Endothelial cell of umbilical vein (primary cell): ENCODE results near the gene P2RY2. TPM values are rescaled to one million over a fixed set of nuclear protein-coding genes. Genes with fewer than 3 reads are reported as not detected.

ENCODE experiments used
- BruUV-seq: library from RNA; stranded (reverse); fragments of 400-500 nt; replicated peaks from 2 replicates; lab custom pipeline; 2021; lab: Mats Ljungman, UMichigan
- CTCF ChIA-PET: fragments of 300-600, 350-600 bp; sonication (Branson Sonifier 250); formaldehyde crosslinking; loops from one replicate; lab custom pipeline; 2021; ENCODE audit warnings: antibody characterized with exemption, inconsistent platforms; lab: Charles Lee
- POLR2A ChIA-PET: fragments of 300-600, 350-600 bp; sonication (Branson Sonifier 250); formaldehyde crosslinking; loops from one replicate; lab custom pipeline; 2021; ENCODE audit warnings: antibody characterized with exemption, inconsistent platforms; lab: Charles Lee
- DNase-seq: peaks from one replicate; pipeline ENCODE4 v3.0.0-alpha.2; 2011; ENCODE audit warnings: low read depth, low spot score
- FAIRE-seq: peaks from 2 replicates; lab custom pipeline; 2011; peaks lifted over from hg19 to GRCh38; lab: Jason Lieb, UNC
- H2AFZ ChIP-seq: 2 replicates; pipeline ENCODE4 v1.6.0; 2012; ENCODE audit warnings: low read depth, low read length, control low read depth, inconsistent platforms
- H3K27ac ChIP-seq: 2 replicates; pipeline ENCODE4 v1.5.1; 2011; ENCODE audit warnings: low read depth, mild to moderate bottlenecking, control low read depth, low read length, moderate library complexity; ENCODE audit not compliant: insufficient read depth
- H3K27me3 ChIP-seq, 2 experiments: 2 replicates each; pipeline versions ENCODE4 v1.6.0 to v1.6.1; 2011; ENCODE audit warnings: low read length in 2 of 2, mixed read lengths in 1 of 2; ENCODE audit not compliant: control insufficient read depth in 2 of 2, insufficient read depth in 2 of 2
- H3K36me3 ChIP-seq, 2 experiments: 2 replicates in 1 of 2; 3 replicates in 1 of 2; pipeline ENCODE4 v1.5.1; 2011; ENCODE audit warnings: low read length in 2 of 2, mild to moderate bottlenecking in 1 of 2, moderate library complexity in 1 of 2; ENCODE audit not compliant: control insufficient read depth in 2 of 2, insufficient read depth in 2 of 2; ENCODE audit errors: extremely low read depth in 1 of 2
- H3K4me1 ChIP-seq: 3 replicates; pipeline ENCODE4 v1.5.1; 2011; ENCODE audit warnings: mild to moderate bottlenecking, low read length; ENCODE audit not compliant: control insufficient read depth, insufficient read depth; ENCODE audit errors: extremely low read depth
- H3K4me2 ChIP-seq: 2 replicates; pipeline ENCODE4 v1.6.1; 2011; ENCODE audit warnings: low read length, control low read depth, mixed read lengths; ENCODE audit not compliant: insufficient read depth
- H3K4me3 ChIP-seq, 3 experiments: fragments of 200-600 bp in 1 of 3; sonication (generic), shearing (Covaris generic) in 1 of 3; replicated peaks in 1 of 3; 2 replicates each; pipeline ENCODE4 v1.5.1; 2011 to 2016; ENCODE audit warnings: control low read depth in 3 of 3, low read length in 3 of 3, mild to moderate bottlenecking in 2 of 3, inconsistent platforms in 1 of 3, low read depth in 1 of 3, moderate library complexity in 1 of 3; ENCODE audit not compliant: insufficient read depth in 1 of 3
- H3K79me2 ChIP-seq: 2 replicates; pipeline ENCODE4 v1.6.0; 2012; ENCODE audit warnings: low read length, inconsistent platforms; ENCODE audit not compliant: control insufficient read depth, insufficient read depth
- H3K9ac ChIP-seq: replicated peaks from 2 replicates; pipeline ENCODE3; 2011; ENCODE audit warnings: low read length, control low read depth; ENCODE audit not compliant: insufficient read depth; ENCODE audit errors: extremely low read depth
- H3K9me1 ChIP-seq: replicated peaks from 3 replicates; pipeline ENCODE4 v1.6.0; 2011; ENCODE audit warnings: mild to moderate bottlenecking, low read length; ENCODE audit not compliant: control insufficient read depth, insufficient read depth; ENCODE audit errors: extremely low read depth
- H3K9me3 ChIP-seq: replicated peaks from 2 replicates; pipeline ENCODE4 v1.5.1; 2012; ENCODE audit warnings: low read length, inconsistent platforms; ENCODE audit not compliant: control insufficient read depth, insufficient read depth
- H4K20me1 ChIP-seq: replicated peaks from 2 replicates; pipeline ENCODE3; 2011; ENCODE audit warnings: mild to moderate bottlenecking, low read length; ENCODE audit not compliant: control insufficient read depth, insufficient read depth; ENCODE audit errors: extremely low read depth
- EZH2 ChIP-seq: IDR thresholded peaks from 2 replicates; pipeline ENCODE4 v1.6.1; 2012; ENCODE audit warnings: borderline replicate concordance, low read depth, mild to moderate bottlenecking, moderate library complexity, low read length, inconsistent platforms; ENCODE audit not compliant: severe bottlenecking
- FOS ChIP-seq: IDR thresholded peaks from 2 replicates; pipeline ENCODE4 v1.6.1; 2011; ENCODE audit warnings: mild to moderate bottlenecking, low read length, moderate library complexity, borderline replicate concordance; ENCODE audit not compliant: insufficient read depth
- GATA2 ChIP-seq: IDR thresholded peaks from 2 replicates; pipeline ENCODE4 v1.7.0; 2011; ENCODE audit warnings: low read depth, mild to moderate bottlenecking, moderate library complexity, mixed read lengths, low read length; ENCODE audit not compliant: insufficient read length, insufficient read depth
- JUN ChIP-seq: IDR thresholded peaks from 2 replicates; pipeline ENCODE4 v1.6.1; 2011; ENCODE audit warnings: borderline replicate concordance, low read depth; ENCODE audit not compliant: insufficient read length, insufficient read depth
- MYC ChIP-seq: IDR thresholded peaks from one replicate; pipeline ENCODE4 v1.6.1; 2011; ENCODE audit warnings: mild to moderate bottlenecking, low read depth, low read length
- POLR2A ChIP-seq: IDR thresholded peaks from 2 replicates; pipeline ENCODE4 v1.6.1; 2012; ENCODE audit warnings: low read depth, mild to moderate bottlenecking, control low read depth, low read length
- POLR2AphosphoS5 ChIP-seq: IDR thresholded peaks from 2 replicates; pipeline ENCODE4 v1.6.1; 2012; ENCODE audit warnings: low read depth, mild to moderate bottlenecking, control low read depth, low read length, moderate library complexity; ENCODE audit not compliant: insufficient read depth
- dilution Hi-C: fragments of 300-500 bp; cut with MboI; formaldehyde crosslinking; loops from one replicate; pipeline ENCODE4 v1.15.0; 2019; ENCODE audit warnings: low sequenced_read_pairs; ENCODE audit not compliant: extremely low pct_ligation_motif_present
- intact Hi-C: fragments of 100-400 bp; cut with micrococcal nuclease; formaldehyde crosslinking; loops from one replicate; pipeline ENCODE4 v1.10.0; 2022
- polyA plus RNA-seq, 4 experiments: library from polyadenylated mRNA; depleted of rRNA in 3 of 4; stranded (reverse) in 3 of 4; unstranded in 1 of 4; fragments of >200 nt; gene quantifications; 2 replicates each; pipeline versions ENCODE4 v1.2.1 to v1.2.3, GENCODE V29; 2011 to 2012; ENCODE audit warnings: missing spikeins in 1 of 4
- total RNA-seq: library from RNA; stranded (reverse); gene quantifications from 2 replicates; pipeline ENCODE4 v1.2.3, GENCODE V29; 2021
- TF ChIP-seq, protein P1 (sequence below), 2 donors: IDR thresholded peaks; 1 replicate in 1 of 2; 2 replicates in 1 of 2; pipeline ENCODE4 v1.5.1; 2011; ENCODE audit warnings: low read length in 2 of 2, mild to moderate bottlenecking in 2 of 2, moderate library complexity in 2 of 2, control low read depth in 1 of 2, inconsistent platforms in 1 of 2, low read depth in 1 of 2; ENCODE audit not compliant: insufficient read depth in 1 of 2; ENCODE audit errors: extremely low read depth in 1 of 2
- TF ChIP-seq, protein P2 (sequence below): IDR thresholded peaks from 2 replicates; pipeline ENCODE4 v1.6.1; 2011; ENCODE audit not compliant: insufficient read depth, insufficient read length

P2RY2 gene
- total and polyA plus RNA-seq, 2 donors (not counting 3 experiments of a cell fraction or from before 2014, with no cell fraction given), result 4.8 to 5.6 TPM

DNA sequence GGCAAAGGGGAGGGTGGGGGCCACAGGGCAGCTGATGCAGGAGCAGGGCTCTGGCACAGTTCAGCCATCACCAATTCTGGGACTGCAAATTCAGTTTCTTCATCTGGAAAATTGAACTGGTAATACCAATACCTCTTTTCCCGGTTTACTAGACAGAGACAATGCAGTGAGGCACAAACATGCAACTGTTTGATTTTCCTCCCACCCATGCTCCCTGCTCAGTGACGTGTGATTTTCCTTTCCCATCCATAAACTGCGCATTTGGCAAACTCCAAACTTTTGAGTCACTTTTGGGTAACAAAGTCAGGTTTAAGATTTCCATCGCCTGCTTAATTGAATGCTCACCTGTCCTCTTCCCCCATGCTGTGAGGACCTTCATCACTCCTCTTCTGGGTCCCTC lies 23.2 kb downstream of the P2RY2 start:
- H3K9me3 ChIP-seq, result no peaks in the 10 kb centered on the region
- H2AFZ ChIP-seq, result no peak overlapping the region
- DNase-seq (no peak), FAIRE-seq (no peak)
- H3K79me2 ChIP-seq, result no peaks in the 10 kb centered on the region
- no peaks in the 10 kb centered on the region for H3K36me3 ChIP-seq
- ChIA-PET CTCF (interaction anchor here (1.4 to 2.3 kb wide), 5 partner anchors 48 to 94 kb away, joined by 4 to 15 read pairs (median 8); no protein-coding TSS in a partner anchor), POLR2A (no interaction called here)
- no TSS peak for BruUV-seq
- H3K4me2 ChIP-seq, result no peak overlapping the region
- intact Hi-C loops, result no loop called here
- TF ChIP-seq GATA2 (no peak), JUN (no peak), MYC (no peak), POLR2AphosphoS5 (no peak), POLR2A (no peak), FOS (no peak), EZH2 (no peak)
- TF ChIP-seq, protein P1, sequence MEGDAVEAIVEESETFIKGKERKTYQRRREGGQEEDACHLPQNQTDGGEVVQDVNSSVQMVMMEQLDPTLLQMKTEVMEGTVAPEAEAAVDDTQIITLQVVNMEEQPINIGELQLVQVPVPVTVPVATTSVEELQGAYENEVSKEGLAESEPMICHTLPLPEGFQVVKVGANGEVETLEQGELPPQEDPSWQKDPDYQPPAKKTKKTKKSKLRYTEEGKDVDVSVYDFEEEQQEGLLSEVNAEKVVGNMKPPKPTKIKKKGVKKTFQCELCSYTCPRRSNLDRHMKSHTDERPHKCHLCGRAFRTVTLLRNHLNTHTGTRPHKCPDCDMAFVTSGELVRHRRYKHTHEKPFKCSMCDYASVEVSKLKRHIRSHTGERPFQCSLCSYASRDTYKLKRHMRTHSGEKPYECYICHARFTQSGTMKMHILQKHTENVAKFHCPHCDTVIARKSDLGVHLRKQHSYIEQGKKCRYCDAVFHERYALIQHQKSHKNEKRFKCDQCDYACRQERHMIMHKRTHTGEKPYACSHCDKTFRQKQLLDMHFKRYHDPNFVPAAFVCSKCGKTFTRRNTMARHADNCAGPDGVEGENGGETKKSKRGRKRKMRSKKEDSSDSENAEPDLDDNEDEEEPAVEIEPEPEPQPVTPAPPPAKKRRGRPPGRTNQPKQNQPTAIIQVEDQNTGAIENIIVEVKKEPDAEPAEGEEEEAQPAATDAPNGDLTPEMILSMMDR (IDR thresholded peaks at IDR 0.05; ENCODE audit: extremely low read depth in 1 of 2, insufficient read depth in 1 of 2, low read depth in 1 of 2, low read length in 2 of 2), result no peak
- TF ChIP-seq, protein P2, sequence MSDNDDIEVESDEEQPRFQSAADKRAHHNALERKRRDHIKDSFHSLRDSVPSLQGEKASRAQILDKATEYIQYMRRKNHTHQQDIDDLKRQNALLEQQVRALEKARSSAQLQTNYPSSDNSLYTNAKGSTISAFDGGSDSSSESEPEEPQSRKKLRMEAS, result no peak
- H3K9ac ChIP-seq, result no peak overlapping the region
- H3K27me3 ChIP-seq, result no peaks in the 10 kb centered on the region
- no peak overlapping the region for H3K27ac ChIP-seq
- no peak overlapping the region for H3K4me3 ChIP-seq
- dilution Hi-C loops, result no loop called here
- no peaks in the 10 kb centered on the region for H3K9me1 ChIP-seq
- H3K4me1 ChIP-seq, result peaks cover 12% of the 10 kb centered on the region
- no peaks in the 10 kb centered on the region for H4K20me1 ChIP-seq
